Activated CD4-positive, CD25-positive, alpha-beta regulatory T cell treated with anti-CD3 and anti-CD28 coated beads, Interleukin-2, amount 50 U/mL, for 72 hours (primary cell): ENCODE data around the gene BICDL2.

Source experiments
- DNase-seq: peaks from one replicate; pipeline ENCODE4 v3.0.0; 2021

Gene BICDL2

GRCh38 chr16:3045758-3046640 is 9.3 kb upstream of the BICDL2 start, which contains the start of gene MMP25:
MMP25 (plus strand) TSS chr16:3046561; CDS start chr16:3046918, 357 bp downstream.
- DNase-seq: no peak

GRCh38 chr16:3044708-3045107 is 8.0 kb upstream of the BICDL2 start:
- DNase-seq: no peak

GRCh38 chr16:3042376-3042775 is 5.6 kb upstream of the BICDL2 start:
- no peak for DNase-seq

- no peak for DNase-seq
Measured at GRCh38 chr16:3038896-3039295, 2.2 kb upstream of the BICDL2 start.

GRCh38 chr16:3038256-3038655 is 1.5 kb upstream of the BICDL2 start:
- no peak for DNase-seq

GRCh38 chr16:3035972-3036725 is 595 bp downstream of the BICDL2 start:
- DNase-seq: no peak

GRCh38 chr16:3035289-3035971 is 1.3 kb downstream of the BICDL2 start:
- no peak for DNase-seq

GRCh38 chr16:3032624-3033023 is 4.1 kb downstream of the BICDL2 start:
- no peak for DNase-seq

GRCh38 chr16:3030222-3031212 is 6.2 kb downstream of the BICDL2 start:
- DNase-seq: no peak

GRCh38 chr16:3029491-3030221 is 7.1 kb downstream of the BICDL2 start:
- peak; percentile 58 for DNase-seq

- no peak for DNase-seq
Measured at GRCh38 chr16:3028716-3029319, 7.9 kb downstream of the BICDL2 start.

GRCh38 chr16:3027983-3028715 is 8.6 kb downstream of the BICDL2 start:
- peak; percentile 88 for DNase-seq

- no peak for DNase-seq
Measured at GRCh38 chr16:3027489-3027795, 9.3 kb downstream of the BICDL2 start.

GRCh38 chr16:3026609-3027488 is 9.9 kb downstream of the BICDL2 start:
- DNase-seq: no peak

GRCh38 chr16:3026003-3026378 is 10.8 kb downstream of the BICDL2 start:
- no peak for DNase-seq

- DNase-seq: no peak
Measured at GRCh38 chr16:3025032-3026002, 11.4 kb downstream of the BICDL2 start.

- peak; percentile 92 for DNase-seq
Measured at GRCh38 chr16:3023669-3024478, 12.9 kb downstream of the BICDL2 start, which contains the start of the genes HCFC1R1 and THOC6. HCFC1R1 (minus strand) TSS chr16:3023942; CDS start chr16:3023941, 1 bp downstream. THOC6 (plus strand) TSS chr16:3024035; CDS start chr16:3024327, 292 bp downstream.
